Measurements from ENCODE around the gene RGS6.

DNA sequence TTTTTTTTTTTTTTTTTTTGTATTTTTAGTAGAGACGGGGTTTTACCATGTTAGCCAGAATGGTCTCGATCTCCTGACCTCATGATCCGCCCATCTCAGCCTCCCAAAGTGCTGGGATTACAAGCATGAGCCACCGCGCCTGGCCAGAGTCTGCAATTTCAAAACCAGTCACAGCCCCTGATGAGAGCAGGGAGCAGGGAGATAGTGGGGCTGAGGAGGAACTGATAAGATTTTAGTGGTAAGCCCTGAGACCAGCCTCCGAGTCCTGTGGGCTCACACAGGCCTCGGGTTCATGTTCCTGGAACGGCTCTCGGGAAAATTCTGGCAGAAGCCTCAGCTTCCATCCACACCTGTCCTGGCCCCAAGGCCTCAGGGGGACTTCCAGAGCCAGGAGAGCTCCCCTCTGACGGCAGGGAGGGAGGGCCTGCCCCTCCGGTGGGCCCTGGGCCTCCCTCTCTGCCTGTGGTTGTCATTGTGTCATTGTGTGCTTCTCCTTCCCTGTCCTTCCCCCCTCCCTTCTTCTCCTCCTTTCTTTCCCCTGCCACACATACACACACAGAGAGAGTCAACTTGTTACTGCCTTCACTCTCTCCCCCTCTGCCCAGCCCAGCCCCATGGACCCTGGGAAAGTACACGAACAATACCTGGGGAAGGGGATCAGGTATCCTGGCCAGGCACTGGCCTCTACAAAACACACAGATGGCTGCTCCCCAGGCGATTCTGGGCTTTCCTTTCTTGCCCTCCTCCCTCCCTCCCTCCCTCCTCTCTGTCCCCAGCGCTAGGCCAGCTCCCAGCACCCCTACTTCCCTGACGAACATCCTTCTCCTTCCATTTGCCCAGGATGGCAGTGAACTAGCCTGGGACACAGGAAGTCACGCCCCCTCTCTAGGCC lies 667.6 kb downstream of the RGS6 start:
- TF ChIP-seq SUZ12 (IDR thresholded peaks at IDR 0.05; ENCODE audit: extremely low read depth, insufficient read depth, insufficient read length), result no peak
- TF ChIP-seq YY1 (IDR thresholded peaks at IDR 0.05; ENCODE audit: insufficient read depth, insufficient read length), result no peak
- TF ChIP-seq ZNF274 (IDR thresholded peaks at IDR 0.05; ENCODE audit: low read depth, low read length), result no peak
